Measurements from ENCODE around the gene CHST11. TPM values are rescaled to one million over a fixed set of nuclear protein-coding genes. Genes with fewer than 3 reads are reported as not detected.

CHST11 gene
- total RNA-seq, 1 donor: 8.2 TPM

GRCh38 chr12:104576187-104576778 is 119.5 kb downstream of the CHST11 start:
- DNase-seq (ENCODE audit: low read depth): no peak
- no peak for TF ChIP-seq CTCF (IDR thresholded peaks at IDR 0.05; ENCODE audit: insufficient read depth, low read depth, low read length)

GRCh38 chr12:104576980-104577580 is 120.3 kb downstream of the CHST11 start:
- no peak for TF ChIP-seq CTCF (IDR thresholded peaks at IDR 0.05; ENCODE audit: insufficient read depth, low read depth, low read length)
- H3K4me3 ChIP-seq (ENCODE audit: low read depth, low read length): no peak overlapping the region
- DNase-seq (ENCODE audit: low read depth): no peak

More at GRCh38 chr12:104576187-104576778, 119.5 kb downstream of the CHST11 start:
- H3K4me3 ChIP-seq (ENCODE audit: low read depth, low read length): no peak overlapping the region

GRCh38 chr12:104577581-104577981 is 120.8 kb downstream of the CHST11 start:
- no peak overlapping the region for H3K4me3 ChIP-seq (ENCODE audit: low read depth, low read length)
- no peak for TF ChIP-seq CTCF (IDR thresholded peaks at IDR 0.05; ENCODE audit: insufficient read depth, low read depth, low read length)
- DNase-seq (ENCODE audit: low read depth): no peak

- DNase-seq (ENCODE audit: low read depth): peak; percentile 50
- TF ChIP-seq CTCF (IDR thresholded peaks at IDR 0.05; ENCODE audit: insufficient read depth, low read depth, low read length): no peak
- H3K4me3 ChIP-seq (ENCODE audit: low read depth, low read length): no peak overlapping the region
Measured at GRCh38 chr12:104578453-104578852, 121.7 kb downstream of the CHST11 start.

GRCh38 chr12:104579718-104580495 is 123.2 kb downstream of the CHST11 start:
- no peak overlapping the region for H3K4me3 ChIP-seq (ENCODE audit: low read depth, low read length)
- no peak for TF ChIP-seq CTCF (IDR thresholded peaks at IDR 0.05; ENCODE audit: insufficient read depth, low read depth, low read length)
- no peak for DNase-seq (ENCODE audit: low read depth)

GRCh38 chr12:104581005-104581570 is 124.3 kb downstream of the CHST11 start:
- peak; percentile 93 for DNase-seq (ENCODE audit: low read depth)
- no peak for TF ChIP-seq CTCF (IDR thresholded peaks at IDR 0.05; ENCODE audit: insufficient read depth, low read depth, low read length)
- H3K4me3 ChIP-seq (ENCODE audit: low read depth, low read length): no peak overlapping the region

All from fibroblast of villous mesenchyme (primary cell).